IgD-negative memory B cell (primary cell): ENCODE measurements around the gene CHRNE. TPM values are rescaled to one million over a fixed set of nuclear protein-coding genes. Genes with fewer than 3 reads are reported as not detected.
"Not testable (repeated sequence)": the region's sequence is repeated elsewhere in the genome, so short reads cannot be mapped to it uniquely, and the experiment has no call there.

ENCODE experiments used
- H3K27ac Mint-ChIP-seq, 3 donors: one replicate each; pipeline ENCODE4 v1.8.0; 2020 to 2022; ENCODE audit warnings: mild to moderate bottlenecking in 3 of 3, mixed read lengths in 3 of 3, moderate library complexity in 1 of 3
- H3K27me3 Mint-ChIP-seq: one replicate; pipeline ENCODE4 v1.8.0; 2021; ENCODE audit warnings: mixed read lengths
- H3K36me3 Mint-ChIP-seq: one replicate; pipeline ENCODE4 v1.8.0; 2020; ENCODE audit warnings: mild to moderate bottlenecking, mixed read lengths
- H3K4me1 Mint-ChIP-seq, 3 donors: one replicate each; pipeline ENCODE4 v1.8.0; 2020 to 2022; ENCODE audit warnings: mixed read lengths in 3 of 3, mild to moderate bottlenecking in 1 of 3
- H3K4me3 Mint-ChIP-seq, 4 donors: one replicate each; pipeline ENCODE4 v1.8.0; 2020 to 2022; ENCODE audit warnings: mild to moderate bottlenecking in 4 of 4, mixed read lengths in 4 of 4, moderate library complexity in 3 of 4
- H3K9me3 Mint-ChIP-seq, 3 donors: one replicate each; pipeline ENCODE4 v1.8.0; 2020 to 2021; ENCODE audit warnings: mixed read lengths in 3 of 3, mild to moderate bottlenecking in 1 of 3
- polyA plus RNA-seq: library from polyadenylated mRNA; unstranded; fragments of 300-500 nt; fragmentation: Illumina TruSeq; gene quantifications from one replicate; pipeline ENCODE4 v1.2.3, GENCODE V29; 2021

The CHRNE gene
- polyA plus RNA-seq, 1 donor from 2014 or later = 0.89 TPM

DNA sequence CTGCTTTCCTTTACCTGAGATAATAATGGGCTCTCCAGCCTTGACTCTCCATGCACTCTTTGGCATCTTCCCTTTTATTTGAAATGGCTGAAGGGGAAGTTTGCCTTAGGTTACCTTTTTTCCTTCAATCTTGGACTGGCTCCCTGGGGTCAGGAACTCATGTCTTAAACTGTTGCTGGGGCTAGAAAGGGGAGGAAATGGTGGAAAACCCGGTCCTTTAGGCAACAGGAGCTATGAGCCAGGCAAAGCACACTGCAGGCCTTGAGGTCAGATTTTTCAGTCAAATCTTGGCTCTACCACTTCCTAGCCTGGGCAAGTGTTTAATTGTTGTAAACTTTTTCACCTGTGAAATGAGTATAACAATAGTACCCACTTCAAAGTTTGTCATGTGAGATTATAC, 39.6 kb downstream of the CHRNE start:
- no peaks in the 10 kb centered on the region for H3K36me3 Mint-ChIP-seq
- H3K27ac Mint-ChIP-seq = peak overlapping the region in 1 of 3 donors; percentile 14
- H3K4me1 Mint-ChIP-seq = peaks cover 1 to 4% (median 2%) of the 10 kb centered on the region in 3 donors
- H3K27me3 Mint-ChIP-seq = no peaks in the 10 kb centered on the region
- no peak overlapping the region for H3K4me3 Mint-ChIP-seq
- no peaks in the 10 kb centered on the region for H3K9me3 Mint-ChIP-seq

DNA sequence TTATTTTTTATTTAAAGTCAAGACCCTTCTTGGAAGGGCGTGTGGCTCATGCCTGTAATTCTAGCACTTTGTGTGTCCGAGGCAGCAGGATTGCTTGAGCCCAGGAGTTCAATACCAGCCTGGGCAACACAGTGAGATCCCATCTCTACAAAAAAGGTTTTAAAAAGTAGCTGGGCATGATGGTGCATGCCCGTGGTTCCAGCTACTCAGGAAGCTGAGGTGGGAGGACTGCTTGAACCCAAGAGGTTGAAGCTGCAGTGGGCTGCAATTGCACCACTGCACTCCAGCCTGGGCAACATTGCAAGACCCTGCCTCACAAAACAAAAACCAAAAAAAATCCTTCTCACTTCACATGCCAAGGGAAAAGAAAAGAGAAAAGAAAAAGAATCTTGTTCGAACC, 40.2 kb downstream of the CHRNE start:
- Mint-ChIP-seq H3K36me3 (no peaks in the 10 kb centered on the region), H3K4me1 (peaks cover 1 to 4% (median 2%) of the 10 kb centered on the region in 3 donors)

DNA sequence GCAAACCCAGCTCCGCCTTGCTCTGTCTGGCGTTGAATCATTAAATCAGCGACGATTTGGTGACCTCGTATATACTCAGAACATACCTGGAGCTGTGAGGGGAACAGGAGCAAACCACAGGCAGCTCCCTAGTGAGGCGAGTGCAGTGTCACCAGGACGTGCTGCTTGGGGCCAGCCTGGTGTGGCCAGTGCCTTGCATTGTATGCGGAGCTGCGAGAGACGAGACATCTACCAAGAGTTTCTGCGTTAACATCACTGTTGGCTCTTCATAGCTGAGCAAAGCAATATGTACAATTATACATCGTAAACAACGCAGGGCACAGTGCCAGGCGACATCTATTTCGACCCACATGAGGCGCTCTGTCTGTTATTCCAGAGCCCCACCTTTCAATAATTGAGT, 41.8 kb downstream of the CHRNE start:
- Mint-ChIP-seq H3K36me3 (no peaks in the 10 kb centered on the region), H3K9me3 (no peaks in the 10 kb centered on the region), H3K27me3 (no peaks in the 10 kb centered on the region), H3K27ac (no peak overlapping the region), H3K4me1 (peaks cover 1 to 5% (median 4%) of the 10 kb centered on the region in 3 donors), H3K4me3 (no peak overlapping the region)

More for the DNA sequence above, 40.2 kb downstream of the CHRNE start:
- Mint-ChIP-seq H3K9me3 (no peaks in the 10 kb centered on the region), H3K4me3 (no peak overlapping the region), H3K27me3 (no peaks in the 10 kb centered on the region), H3K27ac (peak overlapping the region in 1 of 3 donors; percentile 14)

DNA sequence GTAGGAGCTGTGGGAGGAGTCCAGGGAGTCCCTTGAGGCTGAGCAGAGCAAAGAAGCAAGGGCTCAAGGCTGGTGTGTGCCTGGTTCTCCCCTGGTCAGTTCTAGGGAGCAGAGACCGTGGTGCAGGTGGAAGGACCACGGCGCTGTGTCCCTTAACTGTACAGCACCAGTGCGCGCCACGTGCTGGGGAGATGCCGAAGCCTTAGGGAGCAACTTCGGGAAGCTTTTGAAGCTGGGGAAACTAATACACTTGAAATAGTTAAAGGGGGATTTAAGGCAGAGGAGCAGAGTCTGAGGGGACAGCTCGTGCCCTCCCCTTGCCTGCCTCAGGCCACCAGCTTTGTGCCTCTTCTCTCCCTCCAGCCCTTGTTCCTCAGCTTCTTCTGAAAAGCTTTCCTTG, 42.2 kb downstream of the CHRNE start:
- Mint-ChIP-seq H3K9me3 (no peaks in the 10 kb centered on the region), H3K4me1 (peaks cover 1 to 5% (median 4%) of the 10 kb centered on the region in 3 donors), H3K27me3 (no peaks in the 10 kb centered on the region), H3K4me3 (peak overlapping the region in 1 of 4 donors; percentile 57), H3K36me3 (no peaks in the 10 kb centered on the region), H3K27ac (no peak overlapping the region)

DNA sequence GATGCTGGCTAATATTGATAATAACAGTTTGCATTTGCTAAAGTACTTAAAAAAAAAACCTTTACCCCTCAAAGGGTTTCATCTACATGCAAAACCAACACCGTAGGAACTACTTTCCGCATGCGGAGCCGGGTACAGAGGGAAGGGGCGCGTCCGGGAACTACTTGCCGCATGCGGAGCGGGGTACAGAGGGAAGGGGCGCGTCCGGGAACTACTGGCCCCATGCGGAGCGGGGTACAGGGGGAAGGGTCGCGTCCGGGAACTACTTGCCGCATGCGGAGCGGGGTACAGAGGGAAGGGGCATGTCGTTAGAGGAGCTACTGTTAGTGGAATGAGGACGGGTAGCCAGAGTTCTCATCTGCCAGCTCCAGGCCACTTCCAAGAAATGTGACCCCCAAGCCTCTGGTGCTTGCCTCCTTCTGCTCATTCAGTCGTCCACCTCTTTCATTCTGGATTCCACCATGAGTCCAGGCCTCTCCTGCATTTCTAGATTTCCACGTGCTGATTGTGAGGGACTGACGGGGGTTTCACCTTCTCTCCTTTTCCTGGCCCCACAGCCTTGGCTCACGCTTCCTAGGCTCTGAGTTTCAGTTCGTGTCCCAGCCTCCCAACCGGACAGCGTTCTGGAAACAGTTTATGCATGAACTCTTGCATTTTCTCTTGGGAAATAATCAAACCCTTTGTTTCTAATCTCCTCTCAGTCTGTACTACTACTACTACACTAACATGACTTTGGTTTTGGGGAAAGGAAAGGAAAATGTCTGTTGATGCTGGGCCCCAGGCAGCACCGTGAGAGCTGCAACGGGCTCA, 42.9 kb downstream of the CHRNE start:
- H3K27ac Mint-ChIP-seq = no peak overlapping the region
- H3K4me3 Mint-ChIP-seq = peak overlapping the region in 1 of 4 donors; percentile 57
- H3K9me3 Mint-ChIP-seq = no peaks in the 10 kb centered on the region
- H3K27me3 Mint-ChIP-seq = no peaks in the 10 kb centered on the region
- H3K4me1 Mint-ChIP-seq = peaks cover 1 to 5% (median 4%) of the 10 kb centered on the region in 3 donors
- no peaks in the 10 kb centered on the region for H3K36me3 Mint-ChIP-seq

DNA sequence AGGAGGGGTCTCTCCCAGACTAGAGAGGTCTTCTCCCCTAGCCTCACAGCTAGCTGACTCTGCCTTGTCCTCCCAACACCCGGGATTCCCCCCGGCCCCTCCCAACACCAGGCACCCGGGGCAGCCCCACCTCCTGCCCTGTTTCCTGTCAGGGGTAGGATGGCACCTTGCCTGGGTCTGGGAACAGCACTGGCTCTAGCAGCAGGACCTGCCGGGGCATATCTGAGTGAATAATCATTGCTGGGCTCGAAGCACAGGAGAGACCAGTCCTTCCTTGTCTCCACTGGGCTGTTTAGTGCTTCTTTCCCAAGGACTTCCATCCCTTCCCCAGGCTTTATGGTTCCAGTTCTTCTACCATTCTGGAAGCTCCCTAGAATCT, 44.0 kb downstream of the CHRNE start:
- Mint-ChIP-seq H3K4me3 (no peak overlapping the region), H3K9me3 (no peaks in the 10 kb centered on the region), H3K4me1 (peaks cover 5 to 7% (median 5%) of the 10 kb centered on the region in 3 donors), H3K36me3 (peaks cover 3% of the 10 kb centered on the region), H3K27ac (no peak overlapping the region), H3K27me3 (no peaks in the 10 kb centered on the region)

DNA sequence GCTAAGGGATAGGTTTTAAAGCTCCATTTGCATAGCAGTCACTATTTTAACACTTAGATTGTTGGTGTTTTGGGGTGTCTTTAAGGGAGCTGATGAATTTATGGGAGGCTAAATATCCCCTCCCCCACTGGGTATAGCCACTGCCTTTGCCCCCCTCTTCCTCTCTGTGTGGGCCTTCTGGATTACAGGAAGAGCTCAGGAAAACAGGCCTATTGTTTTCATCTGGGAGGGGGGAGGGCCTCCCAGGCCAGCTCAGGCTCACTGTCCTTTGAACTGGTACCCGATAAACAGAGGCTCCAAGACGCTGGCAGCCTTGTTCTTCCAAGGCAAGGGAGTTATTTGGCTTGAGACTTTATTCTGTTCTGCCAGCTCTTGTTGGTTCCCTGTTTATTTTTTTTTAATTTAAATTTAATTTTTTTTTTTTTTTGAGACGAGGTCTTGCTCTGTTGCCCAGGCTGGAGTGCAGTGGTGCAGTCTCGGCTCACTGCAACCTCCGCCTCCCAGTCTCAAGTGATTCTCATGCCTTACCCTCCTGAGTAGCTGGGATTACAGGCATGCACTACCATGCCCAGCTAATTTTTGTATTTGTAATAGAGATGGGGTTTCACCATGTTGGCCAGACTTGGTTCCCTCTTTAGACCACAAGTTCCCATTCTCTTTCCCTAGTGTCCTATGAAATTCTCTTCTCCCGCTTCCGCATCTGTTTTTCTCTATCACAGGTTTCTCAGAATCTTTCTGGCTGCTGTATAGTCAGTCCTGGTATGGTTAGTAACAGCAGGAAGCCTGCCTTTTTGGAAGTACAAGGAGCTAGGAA, 44.6 kb downstream of the CHRNE start:
- H3K4me3 Mint-ChIP-seq = no peak overlapping the region
- no peak overlapping the region for H3K27ac Mint-ChIP-seq
- H3K9me3 Mint-ChIP-seq = no peaks in the 10 kb centered on the region
- peaks cover 5 to 7% (median 5%) of the 10 kb centered on the region in 3 donors for H3K4me1 Mint-ChIP-seq
- H3K36me3 Mint-ChIP-seq = peaks cover 3% of the 10 kb centered on the region
- no peaks in the 10 kb centered on the region for H3K27me3 Mint-ChIP-seq

DNA sequence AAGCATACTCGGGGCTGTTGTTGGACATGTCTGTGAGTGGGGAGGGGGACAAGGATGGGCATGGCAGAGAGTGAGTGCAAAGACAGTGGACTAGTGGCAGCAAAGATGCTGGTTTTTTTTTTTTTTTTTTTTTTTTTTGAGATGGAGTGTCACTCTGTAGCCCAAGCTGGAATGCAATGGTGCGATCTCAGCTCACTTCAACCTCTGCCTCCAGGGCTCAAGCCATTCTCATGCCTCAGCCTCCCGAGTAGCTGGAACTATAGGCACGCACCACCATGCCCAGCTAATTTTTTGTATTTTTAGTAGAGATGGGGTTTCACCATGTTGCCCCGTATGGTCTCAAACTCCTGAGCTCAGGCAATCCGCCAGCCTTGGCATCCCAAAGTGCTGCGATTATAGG, 45.6 kb downstream of the CHRNE start:
- not testable (repeated sequence) for H3K4me3 Mint-ChIP-seq, H3K4me1 Mint-ChIP-seq, H3K36me3 Mint-ChIP-seq, H3K27ac Mint-ChIP-seq, H3K9me3 Mint-ChIP-seq, H3K27me3 Mint-ChIP-seq

DNA sequence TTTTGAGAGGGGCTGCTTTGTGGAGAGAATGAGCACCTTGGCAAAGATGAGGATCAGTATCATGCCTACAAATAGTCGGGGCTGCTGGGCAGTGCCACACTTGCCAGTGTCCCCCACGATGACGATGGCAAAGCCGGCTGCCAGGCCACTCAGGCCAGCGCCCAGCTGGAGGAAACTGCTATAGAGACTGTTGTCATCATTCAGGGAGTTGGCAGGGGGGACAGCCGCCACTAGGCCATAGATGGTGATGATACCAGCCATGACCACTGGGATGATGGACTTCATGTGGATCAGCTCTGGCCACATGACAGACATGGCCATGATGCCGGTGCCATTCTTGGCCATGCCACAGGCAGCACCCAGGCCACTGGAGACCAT, 46.0 kb downstream of the CHRNE start:
- Mint-ChIP-seq H3K27ac (no peak overlapping the region), H3K9me3 (no peaks in the 10 kb centered on the region), H3K36me3 (peaks cover 3% of the 10 kb centered on the region), H3K4me3 (no peak overlapping the region), H3K27me3 (no peaks in the 10 kb centered on the region), H3K4me1 (peaks cover 8 to 10% (median 8%) of the 10 kb centered on the region in 3 donors)

DNA sequence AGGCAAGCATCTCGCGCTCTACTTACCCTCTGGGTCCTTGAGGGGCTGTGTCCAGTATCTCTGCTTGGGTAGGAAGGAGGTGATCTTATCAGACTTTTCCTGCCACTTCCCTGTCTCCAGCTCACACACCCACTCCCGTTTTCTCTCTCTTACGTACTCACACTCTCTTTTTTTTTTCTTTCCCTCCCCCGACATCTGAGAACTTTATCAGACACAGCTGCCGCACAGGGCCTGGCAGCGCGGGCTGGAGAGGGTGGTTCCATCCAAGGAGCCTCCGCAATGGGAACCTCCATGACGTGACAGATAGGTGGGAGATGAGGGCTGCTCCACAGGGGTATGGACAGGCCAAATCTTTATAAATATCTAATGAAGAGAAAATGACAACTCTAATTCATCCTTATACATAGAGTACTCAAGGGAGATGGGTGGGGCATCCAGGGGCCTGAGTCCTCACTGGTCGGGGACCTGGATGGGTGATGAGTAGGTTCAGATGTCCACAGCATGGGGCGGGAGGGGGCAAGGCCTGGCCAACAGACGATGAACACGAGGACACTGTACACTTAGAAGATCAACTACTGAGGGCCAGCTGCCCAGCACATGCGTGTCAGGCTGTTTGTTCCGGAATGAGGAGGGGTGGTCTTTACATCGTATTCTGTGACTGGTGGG, 46.5 kb downstream of the CHRNE start:
- no peak overlapping the region for H3K27ac Mint-ChIP-seq
- H3K4me3 Mint-ChIP-seq = no peak overlapping the region
- peaks cover 3% of the 10 kb centered on the region for H3K36me3 Mint-ChIP-seq
- peaks cover 8 to 10% (median 9%) of the 10 kb centered on the region in 3 donors for H3K4me1 Mint-ChIP-seq
- no peaks in the 10 kb centered on the region for H3K9me3 Mint-ChIP-seq
- no peaks in the 10 kb centered on the region for H3K27me3 Mint-ChIP-seq

DNA sequence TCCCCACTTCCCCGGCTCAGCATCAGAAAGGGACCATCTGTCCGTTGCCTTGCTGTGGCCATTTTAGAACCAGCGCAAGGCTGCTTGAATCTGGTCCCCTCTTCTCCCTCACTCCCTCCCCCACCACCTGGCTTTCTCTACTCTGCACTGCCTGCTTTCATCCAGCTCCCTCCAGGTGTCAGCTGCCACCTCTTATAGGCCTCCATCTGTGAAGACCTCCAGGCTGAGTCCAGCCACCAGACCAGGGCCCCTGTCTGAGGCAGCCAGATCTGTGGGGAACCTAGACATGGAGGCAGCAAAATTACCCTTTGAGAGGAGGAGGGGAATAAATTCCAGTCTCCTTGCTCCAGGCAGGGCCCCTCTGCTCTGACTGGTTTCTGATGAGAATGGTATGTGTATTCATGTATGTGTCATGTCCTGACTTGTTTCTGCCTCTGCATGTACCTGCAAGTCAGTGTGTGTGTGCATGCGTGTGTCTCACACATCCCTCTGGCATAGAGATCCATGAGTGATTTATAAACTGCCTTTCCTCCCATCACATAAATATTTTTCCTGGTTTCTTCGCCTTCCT, 48.7 kb downstream of the CHRNE start:
- no peak overlapping the region for H3K4me3 Mint-ChIP-seq
- H3K9me3 Mint-ChIP-seq = no peaks in the 10 kb centered on the region
- peak overlapping the region in 1 of 3 donors; percentile 7 for H3K27ac Mint-ChIP-seq
- peaks cover 8 to 20% (median 14%) of the 10 kb centered on the region in 3 donors for H3K4me1 Mint-ChIP-seq
- peaks cover 5% of the 10 kb centered on the region for H3K36me3 Mint-ChIP-seq
- no peaks in the 10 kb centered on the region for H3K27me3 Mint-ChIP-seq

DNA sequence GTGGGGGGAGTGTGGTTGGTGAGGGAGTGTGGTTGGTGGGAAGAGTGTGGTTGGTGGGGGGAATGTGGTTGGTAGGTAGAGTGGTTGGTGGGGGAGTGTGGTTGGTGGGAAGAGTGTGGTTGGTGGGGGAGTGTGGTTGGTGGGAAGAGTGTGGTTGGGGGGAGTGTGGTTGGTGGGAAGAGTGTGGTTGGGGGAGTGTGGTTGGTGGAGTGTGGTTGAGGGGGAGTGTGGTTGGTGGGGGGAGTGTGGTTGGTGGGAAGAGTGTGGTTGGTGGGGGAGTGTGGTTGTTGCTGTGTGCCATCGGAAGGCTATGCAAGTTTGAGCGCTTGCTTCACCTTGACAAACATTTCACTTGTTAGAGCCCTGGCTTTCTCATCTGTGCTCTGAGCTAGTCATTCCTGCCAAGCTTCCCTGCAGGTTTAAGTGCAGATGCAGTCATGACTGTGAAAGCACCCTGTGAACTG, 49.7 kb downstream of the CHRNE start:
- peaks cover 5% of the 10 kb centered on the region for H3K36me3 Mint-ChIP-seq
- H3K9me3 Mint-ChIP-seq = no peaks in the 10 kb centered on the region
- no peak overlapping the region for H3K4me3 Mint-ChIP-seq
- H3K27ac Mint-ChIP-seq = peak overlapping the region in 1 of 3 donors; percentile 7
- peaks cover 9 to 19% (median 14%) of the 10 kb centered on the region in 3 donors for H3K4me1 Mint-ChIP-seq
- no peaks in the 10 kb centered on the region for H3K27me3 Mint-ChIP-seq

DNA sequence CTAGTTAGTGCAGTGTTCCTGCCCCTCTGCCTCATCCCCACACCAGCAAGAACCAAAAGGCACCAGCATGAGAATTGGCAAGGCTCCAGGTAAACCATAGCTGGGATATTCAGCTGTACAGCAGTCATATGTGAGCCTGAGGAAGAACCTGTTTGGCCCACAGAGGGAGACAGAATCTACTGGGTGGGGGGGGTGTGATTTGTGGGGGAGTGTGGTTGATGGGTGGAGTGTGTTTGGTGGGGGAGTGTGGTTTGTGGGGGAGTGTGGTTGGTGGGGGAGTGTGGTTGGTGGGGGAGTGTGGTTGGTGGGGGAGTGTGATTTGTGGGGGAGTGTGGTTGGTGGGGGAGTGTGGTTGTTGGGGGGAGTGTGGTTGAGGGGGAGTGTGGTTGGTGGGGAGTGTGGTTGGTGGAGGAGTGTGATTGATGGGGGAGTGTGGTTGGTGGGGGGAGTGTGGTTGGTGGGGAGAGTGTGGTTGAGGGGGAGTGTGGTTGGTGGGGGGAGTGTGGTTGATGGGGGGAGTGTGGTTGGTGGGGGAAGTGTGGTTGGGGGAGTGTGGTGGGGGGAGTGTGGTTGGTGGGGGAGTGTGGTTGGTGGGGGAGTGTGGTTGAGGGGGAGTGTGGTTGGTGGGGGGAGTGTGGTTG, 50.2 kb downstream of the CHRNE start:
- Mint-ChIP-seq H3K36me3 (peaks cover 5% of the 10 kb centered on the region), H3K4me1 (peaks cover 9 to 19% (median 11%) of the 10 kb centered on the region in 3 donors), H3K27me3 (no peaks in the 10 kb centered on the region), H3K9me3 (no peaks in the 10 kb centered on the region), H3K4me3 (no peak overlapping the region), H3K27ac (no peak overlapping the region)

DNA sequence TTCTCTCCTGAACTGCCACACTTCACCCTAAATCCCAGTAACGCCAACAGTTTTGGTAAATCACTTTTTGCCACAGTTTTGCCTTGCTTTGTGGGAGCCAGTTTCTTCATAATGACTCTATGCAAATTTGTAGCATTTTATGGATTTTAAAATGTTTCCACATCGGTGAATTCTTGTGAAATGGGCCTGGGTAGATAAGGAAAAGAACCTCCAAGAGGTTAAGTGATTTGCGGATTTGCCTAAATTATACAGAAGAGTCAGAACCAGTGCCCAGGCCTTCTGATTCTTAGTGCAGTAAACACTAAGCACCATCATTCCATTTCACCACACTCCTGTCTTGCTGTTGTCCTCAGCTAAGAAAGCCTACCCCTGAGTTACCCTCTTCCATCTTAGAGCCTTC, 51.8 kb downstream of the CHRNE start:
- Mint-ChIP-seq H3K9me3 (no peaks in the 10 kb centered on the region), H3K27ac (no peak overlapping the region), H3K4me3 (no peak overlapping the region), H3K36me3 (peaks cover 5% of the 10 kb centered on the region), H3K27me3 (no peaks in the 10 kb centered on the region), H3K4me1 (peaks cover 9 to 24% (median 10%) of the 10 kb centered on the region in 3 donors)
